Adipose tissue (tissue), 3 donors: Measurements from ENCODE around the gene JMJD7. TPM values are rescaled to one million over a fixed set of nuclear protein-coding genes. Genes with fewer than 3 reads are reported as not detected.
"Not testable (repeated sequence)": the region's sequence is repeated elsewhere in the genome, so short reads cannot be mapped to it uniquely, and the experiment has no call there.

Source experiments
- H3K27ac ChIP-seq: one replicate; pipeline ENCODE4 v1.5.1; 2013; ENCODE audit warnings: low read depth, low read length
- WGBS, 3 donors: extraction: QIAGEN DNeasy Blood & Tissue Kit; methylation state at CpG; one replicate each; pipeline ENCODE4 v1.1.7; 2013; 5-methylcytosine and 5-hydroxymethylcytosine counted together
- polyA plus RNA-seq, 3 donors: library from polyadenylated mRNA; stranded (reverse); fragments of 200-250 nt; gene quantifications; one replicate each; pipeline ENCODE4 v1.2.3, GENCODE V29; 2013
- donor health status: healthy with polysubstance abuse.
- donor health status: Bipolar disorder and iron deficiency.
- donor health status: healthy.

JMJD7 gene
- polyA plus RNA-seq, 3 donors = 8.5 to 15.5 (median 10.3) TPM

DNA sequence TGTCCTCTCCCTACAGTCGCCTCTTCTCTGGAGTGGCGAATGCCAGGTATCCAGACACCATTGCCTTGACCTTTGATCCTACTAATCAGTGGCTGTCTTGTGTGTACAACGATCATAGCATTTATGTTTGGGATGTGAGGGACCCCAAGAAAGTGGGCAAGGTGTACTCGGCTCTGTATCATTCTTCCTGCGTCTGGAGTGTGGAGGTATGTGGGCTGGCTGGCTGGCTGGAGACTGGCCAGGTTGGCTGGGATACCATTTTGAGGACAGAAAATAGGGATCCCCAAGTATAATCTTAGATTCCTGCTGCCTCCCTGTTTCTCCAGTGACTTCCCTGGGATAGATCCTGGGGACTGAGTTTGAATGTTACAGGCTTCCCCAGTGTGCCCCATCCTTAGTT is 13.4 kb upstream of the JMJD7 start:
- H3K27ac ChIP-seq = no peak overlapping the region
- WGBS, 3 donors = 75 to 93% (median 88%) methylated on average over 5 of the region's 5 CpGs

DNA sequence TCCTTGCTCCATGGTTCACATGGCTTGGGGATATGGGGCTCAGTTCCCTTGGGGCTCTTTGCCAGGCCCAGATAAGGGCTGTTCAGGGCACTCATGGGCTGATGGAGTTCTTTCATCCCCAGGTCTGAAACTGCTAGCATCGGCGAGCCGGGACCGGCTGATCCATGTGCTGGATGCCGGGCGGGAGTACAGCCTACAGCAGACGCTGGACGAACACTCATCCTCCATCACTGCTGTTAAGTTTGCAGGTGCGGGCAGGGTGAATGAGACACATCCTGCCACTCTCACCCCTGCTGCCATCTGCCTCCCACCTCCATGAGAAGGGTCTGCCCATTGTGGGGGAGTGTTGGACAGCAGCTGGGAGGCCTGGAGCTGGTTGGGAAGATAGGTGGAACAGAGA is 11.1 kb upstream of the JMJD7 start:
- no peak overlapping the region for H3K27ac ChIP-seq
- WGBS, 3 donors = 94 to 95% (median 94%) methylated on average over 9 of the region's 9 CpGs

DNA sequence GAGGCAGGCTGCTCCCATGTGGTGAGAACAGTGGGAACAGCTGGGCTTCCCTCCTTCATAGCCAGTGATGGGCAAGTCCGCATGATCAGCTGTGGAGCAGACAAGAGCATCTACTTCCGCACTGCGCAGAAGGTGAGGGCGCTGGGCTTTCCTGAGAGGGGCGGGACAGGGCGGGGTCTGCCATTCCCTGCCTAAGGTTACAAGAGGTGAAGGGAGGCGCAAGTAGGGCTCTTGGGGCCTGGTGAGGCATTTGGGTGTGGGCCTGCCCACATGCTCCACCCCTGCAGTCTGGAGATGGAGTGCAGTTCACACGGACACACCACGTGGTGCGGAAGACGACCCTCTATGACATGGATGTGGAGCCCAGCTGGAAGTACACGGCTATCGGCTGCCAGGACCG is 10.6 kb upstream of the JMJD7 start:
- H3K27ac ChIP-seq = no peak overlapping the region
- 90 to 93% (median 92%) methylated on average over 14 of the region's 14 CpGs for WGBS, 3 donors

DNA sequence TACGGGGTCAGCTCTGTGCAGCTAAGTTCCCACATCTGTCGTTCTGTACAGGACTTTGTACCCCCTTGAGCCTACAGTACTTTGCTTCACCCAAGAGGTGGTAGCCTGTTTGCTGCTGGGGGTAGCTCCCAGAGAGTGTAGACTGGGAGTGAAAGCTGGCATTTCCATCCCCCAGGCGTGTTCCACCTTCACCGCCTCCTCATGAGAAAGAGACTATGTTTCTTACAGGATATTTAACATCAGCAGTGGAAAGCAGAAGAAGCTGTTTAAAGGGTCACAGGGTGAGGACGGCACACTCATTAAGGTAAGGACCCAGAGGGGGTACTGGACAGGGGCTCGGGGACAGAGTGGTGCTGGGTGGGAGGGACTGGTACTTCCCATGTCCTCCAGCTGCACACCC is 10.1 kb upstream of the JMJD7 start:
- H3K27ac ChIP-seq = no peak overlapping the region
- 91 to 93% (median 92%) methylated on average over 6 of the region's 6 CpGs for whole genome bisulfite sequencing, 3 donors

DNA sequence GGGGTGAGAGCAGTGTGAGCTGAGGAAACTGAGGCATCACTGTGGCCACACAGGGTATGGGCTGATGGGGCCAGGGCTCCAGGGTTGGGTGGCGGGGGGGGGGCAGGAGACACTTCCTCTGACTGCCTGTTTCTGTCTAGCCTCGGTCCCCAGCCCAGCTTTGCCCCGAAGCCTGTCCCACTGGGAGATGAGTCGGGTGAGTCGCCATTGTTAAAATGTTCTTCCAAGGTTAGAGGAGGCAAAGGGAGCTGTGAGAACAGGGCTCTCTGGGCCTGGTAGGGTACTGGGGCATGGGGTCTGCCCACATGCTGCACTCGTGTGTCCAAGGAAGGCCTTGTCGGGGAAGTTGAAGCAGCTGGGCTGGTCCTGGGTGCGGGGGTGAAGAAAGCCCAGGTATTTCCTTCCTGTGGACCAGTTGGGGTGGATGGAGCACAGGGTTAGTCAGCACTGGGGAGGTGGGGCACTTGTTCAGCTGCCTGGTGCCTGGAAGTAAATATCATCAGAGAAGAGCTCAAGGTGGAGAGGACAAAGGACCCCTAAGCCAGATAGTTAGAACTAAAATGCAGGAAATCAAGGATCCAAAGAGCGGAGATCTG is 8.3 kb upstream of the JMJD7 start:
- 83 to 96% (median 85%) methylated on average over 9 of the region's 9 CpGs for whole genome bisulfite sequencing, 3 donors
- no peak overlapping the region for H3K27ac ChIP-seq

DNA sequence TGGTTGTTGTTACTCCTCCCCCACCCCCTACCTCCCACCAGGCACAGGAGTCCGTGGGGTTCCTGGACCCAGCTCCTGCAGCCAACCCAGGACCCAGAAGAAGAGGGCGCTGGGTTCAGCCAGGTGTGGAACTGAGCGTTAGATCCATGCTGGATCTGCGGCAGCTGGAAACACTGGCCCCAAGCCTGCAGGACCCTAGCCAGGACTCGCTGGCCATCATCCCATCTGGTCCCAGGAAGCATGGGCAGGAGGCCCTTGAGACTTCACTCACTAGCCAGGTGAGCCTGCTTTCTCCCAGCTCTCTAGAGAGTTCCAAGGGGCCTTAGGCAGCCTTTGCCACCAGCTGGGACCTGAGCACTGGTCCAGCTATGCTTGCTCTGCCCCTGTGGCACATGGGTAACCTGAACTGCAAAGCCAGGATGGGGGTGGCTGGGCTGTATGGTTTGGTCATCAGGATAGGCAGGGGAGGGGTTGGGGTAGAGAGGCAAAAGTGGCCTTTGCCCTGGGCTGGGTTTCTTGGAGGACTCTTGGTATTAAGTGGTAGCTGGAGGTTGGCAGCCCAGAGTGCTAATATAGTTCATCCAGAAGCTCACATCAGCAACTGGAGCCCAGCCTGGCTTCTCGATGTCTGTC is 7.0 kb upstream of the JMJD7 start:
- WGBS, 3 donors = 41 to 91% (median 75%) methylated on average over 6 of the region's 6 CpGs
- H3K27ac ChIP-seq = no peak overlapping the region

DNA sequence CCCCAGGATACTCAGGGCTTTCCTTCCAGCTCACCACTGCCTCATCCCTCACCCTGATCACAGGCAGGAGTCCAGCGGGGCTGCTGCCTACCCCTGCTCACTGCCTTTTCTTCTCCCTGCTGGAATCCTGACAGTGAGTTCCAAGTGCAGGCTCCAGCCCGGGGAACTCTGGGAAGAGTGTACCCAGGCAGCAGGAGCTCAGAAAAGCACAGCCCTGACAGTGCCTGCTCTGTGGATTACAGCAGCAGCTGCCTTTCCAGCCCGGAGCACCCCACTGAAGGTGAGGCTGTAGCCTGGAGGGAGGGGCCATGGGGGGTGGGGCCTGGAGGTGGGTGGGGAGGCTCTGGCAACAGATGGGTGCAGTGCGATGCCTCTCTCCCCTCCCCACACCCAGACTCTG is 6.1 kb upstream of the JMJD7 start:
- WGBS, 3 donors = 80 to 85% (median 85%) methylated on average over 4 of the region's 4 CpGs
- no peak overlapping the region for H3K27ac ChIP-seq

DNA sequence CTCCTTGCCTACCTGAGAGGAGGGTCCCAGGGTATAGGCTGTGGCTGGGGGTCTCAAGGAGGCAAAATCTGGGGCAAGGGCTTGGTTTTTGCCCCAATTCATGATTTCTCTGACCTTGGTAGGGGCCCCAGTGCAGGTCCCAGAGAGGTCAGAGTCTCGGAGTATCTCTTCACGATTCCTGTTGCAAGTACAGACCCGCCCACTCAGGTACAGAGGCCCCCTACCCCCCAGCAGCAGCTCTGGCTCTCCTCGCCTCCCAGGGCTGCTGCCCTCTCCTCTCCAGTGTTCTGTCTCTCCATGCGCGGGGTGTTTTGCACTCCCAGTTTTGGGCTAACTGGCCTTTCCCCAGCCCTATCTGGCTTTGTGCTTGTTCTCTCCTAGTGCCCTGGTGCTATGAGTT is 5.4 kb upstream of the JMJD7 start:
- no peak overlapping the region for H3K27ac ChIP-seq
- 90 to 95% (median 92%) methylated on average over 6 of the region's 6 CpGs for WGBS, 3 donors

DNA sequence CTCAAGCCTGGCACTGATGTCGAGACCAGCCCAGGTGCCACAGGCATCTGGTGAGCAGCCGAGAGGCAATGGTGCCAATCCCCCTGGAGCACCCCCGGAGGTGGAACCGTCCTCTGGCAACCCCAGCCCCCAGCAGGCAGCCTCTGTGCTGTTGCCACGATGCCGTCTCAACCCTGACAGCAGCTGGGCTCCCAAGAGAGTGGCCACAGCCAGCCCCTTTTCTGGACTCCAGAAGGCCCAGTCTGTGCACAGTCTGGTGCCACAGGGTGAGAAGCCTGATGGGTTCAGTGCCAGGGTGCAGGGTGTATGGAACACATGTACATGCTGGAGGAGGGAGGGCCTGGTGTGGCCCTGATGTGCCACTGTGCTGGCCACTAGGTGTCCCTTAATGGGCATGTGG is 4.9 kb upstream of the JMJD7 start:
- 82 to 90% (median 86%) methylated on average over 6 of the region's 6 CpGs for WGBS, 3 donors

DNA sequence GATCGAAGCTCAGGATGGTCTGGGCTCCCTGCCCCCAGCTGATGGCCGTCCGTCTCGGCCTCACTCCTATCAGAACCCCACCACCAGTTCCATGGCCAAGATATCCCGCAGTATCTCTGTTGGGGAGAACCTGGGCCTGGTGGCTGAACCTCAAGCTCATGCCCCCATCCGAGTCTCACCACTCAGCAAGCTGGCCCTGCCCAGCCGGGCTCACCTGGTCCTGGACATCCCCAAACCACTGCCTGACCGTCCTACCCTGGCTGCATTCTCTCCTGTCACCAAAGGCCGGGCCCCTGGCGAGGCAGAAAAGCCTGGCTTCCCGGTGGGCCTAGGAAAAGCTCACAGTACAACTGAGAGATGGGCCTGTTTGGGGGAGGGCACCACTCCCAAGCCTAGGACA is 4.4 kb upstream of the JMJD7 start:
- 90 to 93% (median 92%) methylated on average over 10 to 11 of the region's 11 CpGs for WGBS, 3 donors
- no peak overlapping the region for H3K27ac ChIP-seq

More for the DNA sequence above, 4.9 kb upstream of the JMJD7 start:
- H3K27ac ChIP-seq = no peak overlapping the region

DNA sequence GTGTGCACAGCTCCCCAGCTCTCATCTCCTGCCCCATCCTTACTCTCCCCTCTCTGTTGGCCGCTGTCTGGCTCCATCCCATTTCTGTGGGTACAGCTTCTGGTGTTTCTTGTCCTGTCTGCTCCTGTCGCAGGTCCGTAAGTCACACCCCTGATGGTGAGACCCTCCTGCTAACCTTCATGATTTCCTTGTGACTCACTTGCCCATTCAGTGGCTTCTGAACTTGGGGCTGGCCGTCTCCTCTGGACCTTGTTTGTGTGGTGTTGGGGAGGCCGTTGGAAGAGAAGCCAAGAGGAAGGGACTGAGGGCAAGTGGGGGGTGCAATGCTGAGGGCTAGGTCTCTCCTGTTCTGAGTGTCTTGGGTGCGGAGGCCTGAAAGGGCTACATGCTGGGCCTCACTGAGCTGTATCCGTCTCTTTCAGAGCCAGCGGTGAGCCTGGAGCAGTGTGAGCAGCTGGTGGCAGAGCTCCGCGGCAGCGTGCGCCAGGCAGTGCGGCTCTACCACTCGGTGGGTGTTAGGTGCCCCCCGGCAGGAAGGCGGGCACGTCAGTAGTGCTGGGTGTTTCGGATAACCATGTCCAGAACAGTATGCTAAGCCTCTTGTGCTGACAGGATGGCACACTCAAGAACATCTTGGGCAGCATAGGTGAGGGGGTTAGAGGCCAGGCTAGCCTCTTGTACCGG is 3.7 kb upstream of the JMJD7 start:
- no peak overlapping the region for H3K27ac ChIP-seq
- WGBS, 3 donors = 92 to 95% (median 94%) methylated on average over 19 of the region's 19 CpGs

DNA sequence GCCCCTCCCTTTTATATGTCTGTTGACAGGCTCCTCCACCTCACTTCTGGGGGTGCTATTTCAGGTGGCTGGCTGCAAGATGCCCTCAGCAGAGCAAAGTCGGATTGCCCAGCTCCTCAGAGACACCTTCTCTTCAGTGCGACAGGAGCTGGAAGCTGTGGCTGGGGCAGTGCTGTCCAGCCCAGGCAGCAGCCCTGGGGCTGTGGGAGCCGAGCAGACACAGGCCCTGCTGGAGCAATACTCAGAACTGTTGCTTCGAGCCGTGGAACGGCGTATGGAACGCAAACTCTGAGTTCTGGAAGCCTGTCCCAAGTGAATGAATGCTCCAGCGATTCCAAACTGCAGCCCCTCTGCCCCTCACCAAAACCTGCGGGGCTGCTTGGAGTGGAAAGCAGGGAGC is 2.7 kb upstream of the JMJD7 start:
- no peak overlapping the region for H3K27ac ChIP-seq
- WGBS, 3 donors = 90 to 92% (median 92%) methylated on average over 10 of the region's 10 CpGs

DNA sequence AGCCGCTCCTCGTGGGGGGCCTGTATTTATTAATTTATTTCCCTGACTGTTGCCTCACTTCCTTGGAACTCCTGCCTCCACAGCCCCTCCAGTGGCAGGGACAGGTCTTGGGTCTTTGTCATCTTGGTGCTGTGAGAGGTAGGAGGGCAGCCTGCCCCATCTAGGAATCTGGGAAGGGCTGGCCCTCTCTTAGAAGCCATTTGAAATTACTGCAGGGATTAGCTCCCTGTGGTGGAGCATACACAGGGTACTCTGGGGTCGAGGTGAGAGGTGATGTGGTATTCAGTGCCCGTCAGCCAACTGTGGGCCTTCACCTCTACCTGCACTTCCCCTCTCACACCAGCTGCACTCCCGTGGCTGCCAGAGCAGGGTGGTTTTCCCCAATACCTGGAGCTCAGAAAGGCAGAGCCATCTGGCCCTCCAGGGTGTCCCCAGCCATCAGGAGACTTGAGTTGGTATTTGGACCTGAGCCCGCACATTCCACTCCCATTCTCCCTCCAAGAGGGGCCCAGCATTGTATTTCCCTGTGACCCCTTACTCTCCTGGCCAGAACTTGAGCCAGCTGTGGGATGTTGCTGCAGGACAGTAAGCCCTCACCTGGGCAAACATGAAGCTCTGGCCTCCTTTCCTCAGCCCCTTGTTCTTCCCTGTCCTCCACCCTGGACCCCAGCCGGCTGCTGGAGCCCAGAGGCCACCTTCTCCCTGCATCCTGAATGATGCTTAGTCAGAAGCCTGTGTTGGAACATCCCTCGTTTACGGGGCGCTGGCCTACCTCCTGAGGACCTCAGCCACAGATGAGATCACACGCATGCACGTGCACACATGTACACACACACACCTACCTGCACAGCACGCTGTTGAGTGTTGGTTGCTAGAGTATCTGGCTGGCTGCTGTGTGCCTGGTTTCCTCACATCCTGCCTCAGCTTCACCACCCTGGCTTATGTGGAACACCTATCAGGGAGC is 2.0 kb upstream of the JMJD7 start:
- no peak overlapping the region for H3K27ac ChIP-seq
- 79 to 87% (median 82%) methylated on average over 12 to 13 of the region's 13 CpGs for WGBS, 3 donors

DNA sequence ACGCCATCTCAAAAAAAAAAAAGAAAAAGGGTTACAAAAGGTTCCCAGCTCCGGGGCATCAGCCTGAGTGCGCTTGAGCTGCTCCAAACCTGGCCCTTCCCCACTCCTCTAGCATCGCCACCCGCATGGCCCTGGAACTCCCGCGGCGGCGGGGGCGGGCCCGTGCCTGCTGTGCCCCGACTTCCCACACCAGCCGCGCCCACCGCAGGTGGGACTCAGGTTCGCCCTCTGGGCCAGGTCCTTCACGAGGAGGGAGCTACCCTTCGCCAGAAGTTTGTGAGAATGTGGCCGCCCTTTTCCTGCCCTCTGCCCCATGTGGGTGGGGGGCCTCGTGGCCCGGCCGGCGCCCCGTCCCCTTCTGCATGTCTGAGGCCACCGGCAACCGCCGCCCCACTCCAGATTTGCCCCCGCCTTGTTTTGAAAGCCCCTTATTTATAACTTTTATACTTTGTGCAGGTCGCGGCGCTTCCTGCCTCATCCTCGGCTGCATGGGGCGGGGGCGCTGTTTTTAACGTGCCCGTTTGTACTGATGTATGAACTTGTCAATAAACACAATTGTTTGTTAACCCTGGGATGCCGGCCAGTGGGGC is 507 bp upstream of the JMJD7 start:
- 4 to 6% (median 5%) methylated on average over 33 to 37 of the region's 37 CpGs for WGBS, 3 donors
- no peak overlapping the region for H3K27ac ChIP-seq

DNA sequence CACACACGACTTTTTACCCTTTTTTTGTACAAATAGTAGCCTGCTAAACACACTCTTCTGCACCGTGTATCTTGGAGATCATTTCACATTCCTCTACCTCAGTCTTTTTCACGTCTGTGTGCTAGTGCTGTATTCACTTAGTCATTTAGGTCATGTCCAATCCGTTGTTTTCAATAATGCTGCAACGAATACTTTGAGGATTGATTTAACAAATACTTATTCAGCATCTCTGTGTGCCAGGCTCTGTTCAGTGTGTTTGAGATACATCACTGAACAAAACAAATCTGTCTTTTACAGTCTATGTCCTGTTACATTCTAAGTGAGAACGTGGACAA is 882 bp downstream of the JMJD7 start:
- 7 to 24% (median 17%) methylated on average over 6 of the region's 6 CpGs for WGBS, 3 donors
- H3K27ac ChIP-seq = no peak overlapping the region

DNA sequence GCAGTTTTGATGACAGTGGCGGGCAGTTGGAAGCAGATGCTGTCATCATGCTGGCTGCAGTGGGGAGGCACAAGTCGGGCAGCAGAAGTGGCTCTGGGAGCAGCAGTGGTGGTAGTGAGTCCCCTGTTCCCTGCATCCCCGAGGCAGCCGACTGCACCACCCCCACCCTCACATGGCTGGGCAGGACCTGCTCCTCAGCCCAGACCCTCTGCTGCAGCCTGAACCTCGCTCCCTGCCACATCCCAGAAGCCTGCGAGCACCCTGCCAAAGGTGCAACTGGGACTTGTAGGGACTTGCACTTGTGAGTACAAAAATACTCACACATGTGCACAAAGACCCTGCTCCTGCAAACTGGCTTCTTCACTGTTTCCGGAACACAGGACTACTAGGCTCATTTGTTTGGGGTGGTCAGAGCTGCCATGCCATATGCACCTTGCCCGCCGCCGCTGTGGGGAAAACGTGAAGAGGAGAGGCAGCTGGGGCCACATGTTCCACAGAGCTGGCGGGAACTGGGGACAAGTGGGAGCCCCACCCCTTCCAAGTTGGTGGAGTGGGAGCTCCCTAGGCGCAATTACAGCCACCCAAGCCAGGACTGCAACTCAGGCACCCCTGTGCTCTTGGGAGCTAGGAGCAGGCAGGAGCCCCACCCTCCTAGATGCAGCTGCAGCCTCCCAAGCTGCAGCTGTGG is 2.2 kb downstream of the JMJD7 start:
- 92% methylated on average over 13 of the region's 13 CpGs for WGBS, 3 donors
- no peak overlapping the region for H3K27ac ChIP-seq

DNA sequence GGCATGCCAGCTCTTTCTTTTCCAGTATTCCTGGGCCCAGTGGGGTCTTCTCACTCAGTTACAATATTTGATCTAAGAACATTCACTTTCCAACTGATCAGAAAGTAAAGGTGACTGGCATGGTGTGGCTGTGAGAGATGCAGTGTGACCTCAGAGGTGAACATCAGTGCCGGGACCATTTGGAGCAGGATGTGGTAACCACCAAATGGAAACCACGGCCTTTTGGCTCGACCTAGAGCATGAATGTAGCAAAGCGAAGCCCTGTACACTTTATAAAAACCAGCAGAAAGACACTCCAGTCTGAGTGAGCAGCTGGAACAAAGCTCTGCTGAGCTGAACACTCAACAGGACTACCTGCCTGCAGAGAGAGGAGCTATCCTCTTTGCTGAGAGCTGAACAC is 3.4 kb downstream of the JMJD7 start:
- WGBS, 3 donors = 57 to 83% (median 76%) methylated on average over 4 of the region's 4 CpGs
- not testable (repeated sequence) for H3K27ac ChIP-seq

DNA sequence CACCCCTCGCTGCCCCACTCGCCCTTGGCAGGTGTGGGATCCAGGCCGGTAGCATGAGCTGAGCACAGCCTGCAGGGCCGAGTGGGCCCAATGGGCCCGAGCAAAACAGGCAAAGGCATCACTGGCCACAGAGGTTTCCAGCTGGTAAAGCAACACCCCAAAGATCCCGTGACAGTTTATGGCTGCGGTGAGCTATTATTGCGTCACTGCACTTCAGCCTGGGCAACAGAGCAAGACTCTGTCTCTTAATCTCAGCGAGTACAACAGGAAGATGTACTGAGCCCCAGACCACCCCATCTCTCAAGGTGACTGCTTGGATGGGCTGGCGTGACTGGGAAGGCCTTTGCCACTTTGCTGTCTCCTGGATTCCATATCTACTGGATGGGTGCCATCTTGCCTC is 4.3 kb downstream of the JMJD7 start:
- no peak overlapping the region for H3K27ac ChIP-seq
- WGBS, 3 donors = 85 to 94% (median 89%) methylated on average over 10 of the region's 10 CpGs
